NCI-H510A (cell line): Measurements from ENCODE around the gene SUGP2.

Experiments
- DNase-seq: peaks from one replicate; lab custom pipeline; 2025; lab: John Stamatoyannopoulos, UW

The SUGP2 gene

DNA sequence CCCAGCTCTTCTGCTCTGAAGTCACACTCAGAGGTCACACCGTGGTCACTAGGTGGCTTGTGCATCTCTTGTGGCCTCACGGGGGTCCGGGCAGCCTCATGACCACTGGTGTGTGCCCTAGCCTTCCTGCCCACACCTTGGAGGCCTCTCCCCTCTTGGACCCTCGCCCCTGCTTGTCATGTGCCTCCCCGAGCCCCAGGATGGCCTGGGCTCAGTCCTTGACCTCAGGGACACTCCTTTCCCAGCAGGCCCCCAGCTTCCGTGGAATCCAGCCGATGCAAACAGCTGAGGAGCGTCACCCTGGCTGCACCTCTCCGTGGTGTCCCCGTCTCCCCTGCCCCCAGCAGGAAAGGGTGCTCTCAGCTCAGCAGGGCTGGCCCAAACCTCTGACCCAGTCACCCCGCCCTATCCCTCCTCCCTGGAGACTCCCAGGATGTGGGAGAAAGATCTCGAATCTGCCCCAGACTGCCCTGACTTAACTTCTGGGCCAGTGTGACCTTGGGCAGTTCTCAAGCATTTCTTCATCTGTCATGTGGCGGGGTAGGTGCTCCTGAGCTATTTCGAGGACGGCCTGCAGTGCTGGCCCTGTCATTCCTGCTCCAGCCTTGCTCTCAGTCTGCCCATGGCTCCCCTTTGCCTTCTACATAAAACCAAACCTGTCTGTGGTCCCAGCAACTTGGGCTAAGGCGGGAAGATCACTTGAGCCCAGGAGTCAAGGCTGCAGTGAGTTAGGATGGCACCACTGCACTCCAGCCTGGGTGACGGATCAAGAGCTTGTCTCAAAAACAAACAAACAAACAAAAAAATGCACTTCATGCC lies 25.9 kb upstream of the SUGP2 start:
- DNase-seq: no peak

DNA sequence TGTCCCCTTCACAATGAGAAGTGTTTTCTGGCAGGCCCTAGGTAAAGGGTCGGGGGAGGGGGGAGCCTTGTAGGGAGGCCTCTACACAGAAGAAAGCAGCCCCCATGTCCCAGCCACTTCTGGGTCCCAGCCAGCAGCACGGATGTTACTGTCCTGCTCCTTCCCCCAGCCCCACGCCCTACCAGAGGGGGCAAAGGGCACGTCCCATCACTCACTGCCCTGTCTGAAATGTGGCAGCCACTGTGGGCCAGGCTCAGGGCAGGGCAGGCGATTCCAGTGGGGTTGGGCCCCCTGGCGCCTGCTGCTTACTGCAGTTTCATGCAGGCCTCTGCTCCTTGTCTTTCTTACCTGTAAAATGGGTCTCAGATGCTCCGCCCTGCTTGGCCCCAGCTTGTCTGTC lies 24.4 kb upstream of the SUGP2 start:
- DNase-seq: no peak

DNA sequence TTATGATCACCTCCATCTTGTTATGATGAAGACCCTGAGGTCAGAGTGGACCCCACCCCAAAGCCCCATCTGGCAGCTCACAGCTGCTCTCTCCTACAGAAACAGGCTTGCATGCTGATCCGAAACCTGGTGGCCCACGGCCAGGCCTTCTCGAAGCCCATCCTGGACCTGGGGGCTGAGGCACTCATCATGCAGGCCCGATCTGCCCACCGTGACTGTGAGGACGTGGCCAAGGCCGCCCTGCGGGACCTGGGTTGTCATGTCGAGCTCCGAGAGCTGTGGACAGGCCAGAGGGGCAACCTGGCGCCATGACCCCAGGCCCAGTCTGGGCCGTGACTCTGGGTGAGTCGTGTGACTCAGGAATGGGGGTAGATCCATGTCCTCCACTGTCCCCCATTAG lies 24.0 kb upstream of the SUGP2 start:
- no peak for DNase-seq

DNA sequence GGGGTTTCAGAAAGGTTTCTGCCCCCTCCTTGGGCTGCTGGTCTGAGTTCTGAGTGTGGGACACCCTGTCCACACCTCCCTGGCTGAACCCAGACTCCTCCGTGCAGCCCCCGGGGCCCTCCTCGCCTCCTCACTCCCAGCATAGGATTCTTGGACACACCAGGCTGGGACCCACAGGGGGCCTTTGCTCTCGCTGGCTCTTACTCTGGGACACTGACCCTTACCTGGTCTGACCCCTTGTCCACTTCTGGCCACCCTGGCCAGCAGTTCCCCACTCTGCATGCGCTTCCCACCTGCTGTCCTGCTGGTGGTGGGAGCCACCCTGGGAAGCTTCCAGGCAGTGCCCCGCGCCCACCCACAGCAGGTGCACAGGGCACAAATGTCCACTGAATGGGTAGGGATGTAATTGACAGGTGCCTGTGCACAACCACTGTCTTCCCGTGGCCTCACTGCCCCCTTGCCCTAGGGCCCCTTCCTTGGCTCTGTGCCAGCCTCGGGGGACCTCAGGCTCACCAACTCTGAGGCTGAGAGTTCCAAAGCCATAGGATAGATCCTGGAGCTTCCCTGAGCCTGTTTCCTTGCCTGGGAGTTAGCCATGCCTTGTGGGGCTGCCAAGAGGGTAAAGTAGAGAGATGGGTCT lies 23.4 kb upstream of the SUGP2 start:
- no peak for DNase-seq

DNA sequence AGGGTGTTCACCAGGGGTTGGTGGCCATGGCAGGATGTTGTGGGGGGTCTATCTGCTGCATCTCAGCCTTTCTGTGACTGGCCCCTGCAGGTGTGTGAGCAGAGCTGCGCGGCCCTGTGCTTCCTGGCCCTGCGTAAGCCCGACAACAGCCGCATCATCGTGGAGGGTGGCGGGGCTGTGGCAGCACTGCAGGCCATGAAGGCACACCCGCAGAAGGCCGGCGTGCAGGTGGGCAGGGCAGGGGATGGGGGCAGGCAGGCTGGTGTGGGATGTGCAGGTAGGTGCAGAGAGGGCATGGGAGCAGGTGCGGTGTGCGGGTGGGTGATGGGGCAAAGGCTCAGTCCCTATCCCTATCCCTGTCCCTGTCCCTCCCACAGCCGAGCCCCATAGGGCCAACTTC lies 22.4 kb upstream of the SUGP2 start:
- DNase-seq: no peak

DNA sequence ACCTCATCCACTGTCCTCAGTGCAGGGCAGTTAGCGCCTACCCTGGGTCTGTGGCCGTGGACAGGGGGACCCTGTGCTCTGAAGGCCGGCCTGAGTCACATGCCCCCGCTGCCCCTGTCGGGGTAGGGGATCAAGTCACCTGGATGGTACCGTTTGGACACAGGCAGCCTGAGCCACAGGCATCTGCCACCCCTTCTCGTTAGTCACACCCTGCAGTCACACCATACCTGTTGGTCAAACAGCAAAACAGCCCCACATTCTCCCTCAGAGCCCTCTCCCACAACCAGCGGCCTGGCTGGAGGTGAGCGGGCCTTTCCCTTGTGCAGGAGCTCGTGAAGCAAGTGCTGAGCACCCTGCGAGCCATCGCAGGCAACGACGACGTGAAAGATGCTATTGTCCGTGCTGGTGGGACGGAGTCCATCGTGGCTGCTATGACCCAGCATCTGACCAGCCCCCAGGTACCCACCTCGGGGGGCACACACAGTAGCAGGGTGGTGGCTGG lies 21.7 kb upstream of the SUGP2 start:
- no peak for DNase-seq

DNA sequence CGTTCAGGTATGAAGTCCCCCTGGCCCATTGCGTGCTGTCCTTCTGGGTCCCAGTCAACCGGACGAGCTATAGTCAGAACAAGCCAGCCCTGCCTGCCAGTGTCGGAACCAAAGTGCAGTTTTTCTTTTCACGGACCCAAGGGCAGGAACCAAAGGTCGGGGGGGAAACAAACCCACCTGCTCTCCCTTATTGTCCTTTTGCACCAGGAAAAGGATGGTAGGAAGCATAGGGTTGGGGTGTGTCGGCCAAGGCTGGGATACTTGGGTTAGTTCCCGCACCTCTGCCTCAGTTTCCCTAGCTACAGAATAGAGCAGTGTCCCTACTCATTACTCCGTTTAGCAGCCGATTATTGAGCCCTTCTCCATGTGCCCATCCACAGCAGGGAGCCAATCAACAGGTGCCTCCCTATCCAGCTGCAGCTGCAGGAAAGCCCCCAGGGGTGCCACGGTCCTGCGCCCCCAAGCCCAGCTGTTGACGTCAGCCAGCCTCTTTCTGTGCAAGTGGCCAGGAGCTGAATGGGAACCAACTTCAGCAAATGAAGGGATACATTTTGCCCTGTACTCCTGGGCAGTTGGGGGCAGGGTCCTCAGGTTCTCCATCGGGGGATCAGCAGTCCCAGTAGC lies 21.1 kb upstream of the SUGP2 start:
- DNase-seq: no peak

DNA sequence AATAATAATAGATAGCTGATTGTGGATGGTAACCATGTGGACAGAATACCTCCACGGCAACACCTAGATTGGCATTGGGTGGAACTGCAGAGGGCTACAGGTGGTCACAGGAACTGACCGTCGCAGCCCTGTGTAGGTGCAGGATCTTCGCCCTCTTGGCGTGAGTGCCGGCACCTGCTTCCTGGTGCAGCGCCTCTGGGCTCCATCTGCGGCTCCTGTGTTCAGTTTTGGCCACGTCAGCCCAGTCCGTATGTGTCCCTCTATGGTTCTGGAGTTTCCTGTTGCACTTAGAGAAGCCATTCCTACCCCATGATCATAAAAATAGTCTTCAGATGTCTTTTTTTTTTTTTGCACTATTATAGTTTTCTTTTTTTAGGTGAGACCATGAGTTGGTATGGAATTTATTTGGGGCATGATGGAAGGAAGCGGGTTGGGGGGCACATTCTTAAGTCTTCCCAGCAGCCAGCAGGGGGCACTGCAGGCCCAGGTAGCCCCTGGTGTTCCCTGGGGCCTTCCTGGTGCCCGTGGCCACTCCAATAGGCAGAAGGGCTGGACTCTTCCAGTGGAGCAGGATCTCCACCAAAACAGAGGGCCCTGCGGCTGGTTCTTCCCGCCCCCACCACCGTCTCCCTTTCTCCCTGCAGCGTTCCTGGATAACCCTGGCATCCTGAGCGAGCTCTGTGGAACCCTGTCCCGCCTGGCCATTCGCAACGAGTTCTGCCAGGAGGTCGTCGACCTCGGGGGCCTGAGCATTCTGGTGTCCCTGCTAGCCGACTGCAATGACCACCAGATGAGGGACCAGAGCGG lies 20.4 kb upstream of the SUGP2 start:
- DNase-seq: peak; percentile 36

DNA sequence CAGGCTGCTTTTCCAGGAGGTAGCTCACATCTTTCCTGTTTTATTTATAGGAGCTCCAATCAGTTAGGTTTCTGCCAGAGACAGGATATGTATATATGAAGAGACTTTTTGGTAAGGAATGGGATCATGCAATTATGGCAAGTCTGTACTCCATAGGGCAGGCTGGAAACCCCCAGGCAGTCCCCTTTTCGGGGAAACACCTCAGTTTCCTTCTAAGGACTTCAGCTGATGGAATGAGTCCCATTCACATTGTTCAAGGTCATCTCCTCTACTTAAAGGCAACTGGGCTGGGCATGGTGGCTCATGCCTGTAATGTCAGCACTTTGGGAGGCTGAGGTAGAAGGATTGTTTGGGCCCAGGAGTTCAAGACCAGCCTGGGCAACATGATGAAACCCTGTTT lies 19.6 kb upstream of the SUGP2 start:
- DNase-seq: no peak

DNA sequence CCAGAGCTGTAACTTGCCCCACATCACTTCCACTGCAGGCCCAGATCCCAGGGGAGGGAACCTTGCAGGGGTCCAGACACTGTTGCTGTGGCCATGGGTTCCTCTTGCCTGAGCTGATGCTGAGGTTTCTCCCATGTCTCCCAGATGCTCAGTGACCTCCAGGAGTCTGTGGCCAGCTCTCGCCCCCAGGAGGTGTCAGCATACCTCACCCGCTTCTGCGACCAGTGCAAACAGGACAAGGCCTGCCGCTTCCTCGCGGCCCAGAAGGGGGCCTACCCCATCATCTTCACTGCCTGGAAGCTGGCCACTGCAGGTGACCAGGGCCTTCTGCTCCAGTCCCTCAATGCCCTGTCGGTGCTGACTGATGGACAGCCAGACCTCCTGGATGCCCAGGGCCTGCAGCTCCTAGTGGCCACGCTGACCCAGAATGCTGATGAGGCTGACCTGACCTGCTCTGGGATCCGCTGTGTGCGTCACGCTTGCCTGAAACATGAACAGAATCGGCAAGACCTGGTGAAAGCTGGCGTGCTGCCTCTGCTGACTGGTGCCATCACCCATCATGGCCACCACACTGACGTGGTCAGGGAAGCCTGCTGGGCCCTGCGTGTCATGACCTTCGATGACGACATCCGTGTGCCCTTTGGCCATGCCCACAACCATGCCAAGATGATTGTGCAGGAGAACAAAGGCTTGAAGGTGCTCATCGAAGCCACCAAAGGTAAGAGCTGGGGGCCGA lies 18.3 kb upstream of the SUGP2 start:
- DNase-seq: no peak

DNA sequence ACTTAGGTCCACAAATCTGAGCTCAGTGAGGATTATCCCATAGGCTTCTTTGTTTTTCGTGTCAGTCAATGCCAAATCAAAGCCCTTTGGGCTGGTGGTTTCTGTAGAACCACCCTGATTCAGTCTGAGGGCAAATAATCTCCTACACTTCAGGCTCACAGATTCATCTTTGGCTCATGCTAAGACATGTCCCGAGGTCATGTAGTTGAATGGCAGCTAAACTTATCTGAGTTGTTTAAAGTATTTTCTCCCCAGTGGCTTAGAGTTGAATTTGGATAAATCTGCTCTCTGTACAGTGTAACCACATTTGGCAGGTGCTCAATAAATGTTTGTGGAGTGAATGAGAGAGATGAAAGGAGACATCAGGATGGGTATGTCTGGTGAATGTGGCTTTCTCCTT lies 17.4 kb upstream of the SUGP2 start:
- no peak for DNase-seq

DNA sequence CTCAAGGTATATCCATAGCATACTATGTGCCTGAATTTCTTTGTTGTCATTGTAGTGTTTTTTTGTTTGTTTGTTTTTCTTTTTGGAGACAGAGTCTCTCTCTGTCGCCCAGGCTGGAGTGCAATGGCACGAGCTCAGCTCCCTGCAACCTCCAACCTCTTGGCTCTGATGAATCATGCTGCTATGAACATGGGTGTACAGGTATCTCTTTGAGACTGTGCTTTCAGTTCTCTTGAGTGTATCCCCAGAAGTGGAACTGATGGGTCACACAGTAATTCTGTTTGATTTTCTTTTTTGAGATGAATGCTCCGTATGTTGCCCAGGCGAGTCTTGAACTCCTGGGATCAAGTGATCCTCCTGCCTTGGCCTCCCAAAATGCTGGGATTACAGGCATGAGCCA lies 16.8 kb upstream of the SUGP2 start:
- no peak for DNase-seq

DNA sequence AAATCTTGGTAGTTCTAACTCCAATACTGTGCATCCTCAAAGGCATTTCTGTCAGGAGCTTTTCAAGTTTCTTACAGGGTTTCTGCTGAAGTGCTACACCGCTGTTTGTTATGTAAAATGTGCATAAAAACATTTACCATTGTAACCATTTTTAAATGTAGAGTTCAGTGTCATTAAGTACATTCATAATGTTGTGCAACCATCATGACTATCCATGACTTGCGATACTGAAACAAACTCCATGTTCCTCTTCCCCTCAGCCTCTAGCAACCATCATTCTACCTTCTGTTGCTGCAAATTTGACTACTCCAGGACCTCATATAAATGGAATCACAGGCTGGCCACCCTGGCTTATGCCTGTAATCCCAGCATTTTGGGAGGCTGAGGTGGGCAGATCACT lies 16.1 kb upstream of the SUGP2 start:
- no peak for DNase-seq

DNA sequence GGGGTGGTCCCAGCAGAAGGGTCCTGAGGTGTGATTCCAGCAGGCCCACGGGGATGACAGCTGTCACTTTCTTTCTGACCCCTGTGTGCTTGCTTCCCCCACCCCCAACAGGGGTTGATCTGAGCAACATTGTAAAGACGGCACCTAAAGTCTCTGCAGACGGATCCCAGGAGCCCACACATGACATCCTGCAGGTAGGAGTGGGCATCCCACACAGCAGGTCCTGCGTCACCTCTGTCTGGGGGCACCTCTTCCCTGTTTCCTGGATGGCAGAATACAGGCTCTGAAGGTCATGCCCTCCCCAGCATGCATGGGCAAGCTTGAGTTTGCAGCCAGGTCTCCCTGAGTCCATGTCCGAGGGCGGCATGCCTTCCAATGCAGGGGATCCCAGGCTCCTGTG lies 10.6 kb upstream of the SUGP2 start:
- DNase-seq: no peak

DNA sequence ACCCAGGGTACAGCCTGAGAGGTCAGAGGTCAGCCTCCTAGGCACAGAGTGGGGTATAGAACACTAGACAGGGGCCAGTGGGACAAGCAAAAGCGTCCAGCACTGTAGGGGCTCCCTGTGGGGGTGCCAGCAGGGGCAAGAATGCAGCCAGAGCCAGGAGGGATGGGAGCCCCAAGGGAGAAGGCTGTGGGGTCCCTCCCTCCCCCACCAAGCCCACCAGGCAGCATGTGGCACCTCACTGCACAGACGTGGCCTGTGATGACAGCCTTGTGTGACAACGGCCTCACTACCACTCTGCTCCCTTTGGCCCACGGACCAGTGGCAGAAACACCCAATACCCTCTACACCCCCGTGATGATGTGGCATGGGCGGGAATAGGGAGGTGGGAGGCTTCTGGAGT lies 10.2 kb upstream of the SUGP2 start:
- DNase-seq: no peak

DNA sequence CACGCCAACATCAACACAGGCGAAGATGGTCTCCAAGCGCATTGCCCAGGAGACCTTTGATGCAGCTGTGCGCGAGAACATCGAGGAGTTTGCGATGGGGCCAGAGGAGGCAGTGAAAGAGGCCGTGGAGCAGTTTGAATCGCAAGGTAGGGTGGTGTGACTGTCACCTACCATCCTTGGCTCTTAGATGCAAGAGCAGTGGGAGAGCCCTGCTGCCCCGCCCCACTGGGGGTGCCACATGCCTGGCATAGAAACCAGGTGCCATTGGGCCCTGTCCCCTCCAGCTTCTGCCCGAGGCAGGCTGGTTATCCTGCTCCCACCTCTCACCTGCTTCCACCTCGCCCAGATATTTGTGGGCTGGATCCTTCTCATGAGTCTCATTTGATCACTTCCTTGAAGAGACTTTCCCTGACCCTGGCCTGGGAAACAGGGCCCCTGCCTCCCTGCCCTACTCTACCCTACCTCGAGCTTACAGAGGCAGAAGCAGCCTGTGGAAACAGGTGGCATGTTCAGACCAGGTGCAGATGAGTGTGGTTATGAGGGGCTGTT lies 9.5 kb upstream of the SUGP2 start:
- DNase-seq: no peak

DNA sequence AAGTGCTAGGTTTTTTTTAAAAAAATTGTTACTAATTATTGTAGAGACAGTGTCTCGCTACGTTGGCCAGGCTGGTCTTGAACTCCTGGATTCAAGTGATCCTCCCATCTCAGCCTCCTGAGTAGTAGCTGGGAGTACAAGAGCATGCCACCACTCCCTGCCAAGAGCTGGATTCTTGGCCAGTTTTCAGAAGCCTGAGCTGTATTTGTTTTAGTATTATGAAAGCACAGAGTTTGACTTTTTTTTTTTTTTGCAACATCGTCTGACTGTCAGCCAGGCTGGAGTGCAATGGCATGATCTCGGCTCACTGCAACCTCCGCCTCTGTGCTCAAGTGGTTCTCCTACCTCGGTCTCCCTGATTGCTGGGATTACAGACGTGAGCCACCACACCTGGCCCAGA lies 7.1 kb upstream of the SUGP2 start:
- DNase-seq: no peak

DNA sequence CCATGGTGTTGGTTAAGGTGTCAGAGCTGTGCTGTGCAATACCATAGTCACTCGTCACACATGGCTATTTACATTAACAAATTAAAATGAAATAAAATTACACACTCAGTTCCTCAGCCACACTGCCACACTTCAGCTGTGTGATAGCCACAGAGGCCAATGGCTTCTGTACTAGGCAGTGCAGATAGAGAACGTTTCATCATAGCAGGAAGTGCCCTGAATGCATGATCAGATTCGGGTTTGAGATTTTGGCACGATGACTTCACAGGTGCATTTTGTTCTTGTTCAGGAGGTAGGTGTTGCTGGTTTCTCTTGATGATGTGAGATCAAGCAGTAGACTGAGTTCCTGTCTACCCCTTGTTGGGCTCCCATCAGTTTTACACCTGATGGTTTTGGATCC lies 6.6 kb upstream of the SUGP2 start:
- DNase-seq: no peak

DNA sequence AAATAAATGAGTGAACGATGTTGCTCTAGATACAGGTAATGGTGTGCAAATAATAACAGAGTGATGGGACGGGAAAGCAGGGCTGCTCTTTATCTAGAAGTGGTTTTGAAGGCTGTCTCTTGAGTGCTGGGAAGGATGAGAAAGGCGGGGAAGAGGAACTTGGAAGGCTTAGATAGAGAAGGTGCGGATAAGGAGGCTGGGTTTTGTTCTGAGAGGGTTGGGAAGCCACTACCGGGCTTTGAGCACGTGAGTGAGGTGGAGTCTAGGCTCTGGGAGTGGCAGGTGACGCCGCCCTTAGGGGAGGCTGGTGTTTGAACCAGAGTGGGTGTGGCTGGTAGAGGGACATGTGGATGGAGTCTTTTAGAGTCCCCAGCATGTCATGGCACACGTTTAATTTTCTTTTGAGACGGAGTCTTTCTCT lies 897 bp upstream of the SUGP2 start:
- DNase-seq: peak; percentile 75

DNA sequence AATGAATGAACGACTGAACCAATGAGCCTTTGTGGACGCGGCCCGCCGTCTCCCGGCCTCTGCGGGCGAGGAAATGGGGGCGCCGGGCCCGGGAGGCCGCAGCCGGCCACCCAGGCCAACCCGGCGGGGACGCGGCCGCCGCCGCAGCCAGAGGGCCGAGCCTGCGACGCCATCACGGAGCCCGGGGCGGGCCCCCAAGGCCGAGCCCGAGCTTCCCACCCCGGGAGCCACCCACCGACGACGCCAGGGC lies 216 bp downstream of the SUGP2 start:
- DNase-seq: no peak

DNA sequence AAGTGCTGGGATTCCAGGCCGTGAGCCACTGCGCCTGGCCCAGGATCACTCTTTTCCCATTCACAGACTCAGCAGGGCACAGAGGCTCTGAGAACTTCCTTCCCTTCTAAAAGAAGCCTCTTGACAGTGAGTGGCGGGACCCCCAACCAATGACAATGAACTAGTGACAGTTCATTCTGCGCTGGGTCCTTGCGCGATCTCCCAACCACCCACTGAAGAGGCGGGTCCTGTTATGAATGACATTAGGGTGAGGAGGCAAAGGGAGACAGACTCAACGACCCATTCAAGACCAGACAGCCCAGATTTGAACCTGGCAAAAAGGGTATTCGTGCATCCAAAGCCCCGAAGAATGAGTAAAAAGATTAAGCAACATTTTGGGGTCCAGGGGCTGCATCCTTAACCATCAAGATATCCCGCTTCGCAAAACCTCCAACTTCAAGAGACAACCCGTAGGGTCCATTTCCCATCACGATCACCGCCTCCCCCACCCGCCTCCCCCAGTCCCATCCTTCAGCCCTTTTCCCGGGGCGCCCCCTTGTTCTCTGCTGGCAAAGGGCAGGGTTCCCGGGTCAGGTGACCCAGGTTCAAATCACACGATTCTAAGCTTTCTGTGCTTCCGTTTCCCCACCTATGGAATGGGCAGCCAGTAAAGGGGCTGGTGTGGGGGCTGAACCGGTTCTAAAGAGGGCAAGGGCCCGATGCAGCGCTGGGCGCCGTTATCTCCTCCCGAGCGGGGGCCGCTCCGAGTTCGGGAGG lies 719 bp downstream of the SUGP2 start:
- DNase-seq: peak; percentile 81
